HepG2 (cell line): ENCODE measurements around the gene MSH4. TPM values are rescaled to one million over a fixed set of nuclear protein-coding genes. Genes with fewer than 3 reads are reported as not detected.
A peak's percentile ranks its signal among the peaks of the same experiment; 100 is the strongest.

Experiments
- ATF7 ChIP-seq, 2 experiments: fragments of 450-650 bp in 1 of 2; sonication (generic) in 1 of 2; formaldehyde crosslinking in 1 of 2; IDR thresholded peaks; 2 replicates each; pipeline versions ENCODE4 v1.4.0 to v1.6.1; 2016 to 2020; ENCODE audit warnings: antibody characterized with exemption in 1 of 2, mild to moderate bottlenecking in 1 of 2, missing genetic modification reagents in 1 of 2
- BRCA1 ChIP-seq: sonication (generic); formaldehyde crosslinking; IDR thresholded peaks from 2 replicates; pipeline ENCODE4 v1.4.0; 2020; ENCODE audit warnings: missing genetic modification reagents
- GATAD1 ChIP-seq: IDR thresholded peaks from 2 replicates; pipeline ENCODE4 v1.6.1; 2016; ENCODE audit warnings: missing genetic modification reagents, missing compliant biosample characterization
- HINFP ChIP-seq: sonication (generic); formaldehyde crosslinking; IDR thresholded peaks from 2 replicates; pipeline ENCODE4 v1.4.0; 2020; ENCODE audit warnings: low read depth, mild to moderate bottlenecking, missing genetic modification reagents
- HOXA5 ChIP-seq: sonication (generic); formaldehyde crosslinking; IDR thresholded peaks from 2 replicates; pipeline ENCODE4 v1.4.0; 2020; ENCODE audit warnings: missing genetic modification reagents
- PHB2 ChIP-seq: fragments of 450-650 bp; IDR thresholded peaks from 2 replicates; pipeline ENCODE4 v1.6.1; 2018; ENCODE audit not compliant: partially characterized antibody
- RAD21 ChIP-seq: fragments of 450-650 bp; formaldehyde crosslinking; IDR thresholded peaks from 2 replicates; pipeline ENCODE4 v1.5.0; 2020; ENCODE audit warnings: mild to moderate bottlenecking
- SYNCRIP ChIP-seq: fragments of 200-400 bp; formaldehyde crosslinking; IDR thresholded peaks from 2 replicates; pipeline ENCODE4 v1.6.1; 2018; ENCODE audit warnings: mild to moderate bottlenecking, low read depth, low read length; ENCODE audit not compliant: insufficient read depth
- TOE1 ChIP-seq: sonication (generic); formaldehyde crosslinking; IDR thresholded peaks from 2 replicates; pipeline ENCODE4 v1.4.0; 2020; ENCODE audit warnings: mild to moderate bottlenecking, missing genetic modification reagents
- U2AF1 ChIP-seq: fragments of 200-400 bp; formaldehyde crosslinking; optimal IDR thresholded peaks from 2 replicates; pipeline ENCODE3; 2017; ENCODE audit warnings: mild to moderate bottlenecking, low read depth, low read length
- WIZ ChIP-seq: sonication (generic); formaldehyde crosslinking; IDR thresholded peaks from 2 replicates; pipeline ENCODE4 v1.5.1; 2020; ENCODE audit warnings: mild to moderate bottlenecking, missing genetic modification reagents
- ZBTB20 ChIP-seq: sonication (generic); formaldehyde crosslinking; IDR thresholded peaks from 2 replicates; pipeline ENCODE4 v1.8.1; 2023; ENCODE audit warnings: missing genetic modification reagents, low read depth, mild to moderate bottlenecking, borderline replicate concordance
- ZFP90 ChIP-seq: sonication (generic); formaldehyde crosslinking; IDR thresholded peaks from 2 replicates; pipeline ENCODE4 v1.8.0; 2022; ENCODE audit warnings: missing genetic modification reagents, mild to moderate bottlenecking, inconsistent platforms, borderline replicate concordance
- ZNF350 ChIP-seq: sonication (generic); formaldehyde crosslinking; IDR thresholded peaks from 2 replicates; pipeline ENCODE4 v1.4.0; 2020; ENCODE audit warnings: mild to moderate bottlenecking, low read depth, missing genetic modification reagents, borderline replicate concordance
- ZNF782 ChIP-seq: sonication (generic); formaldehyde crosslinking; IDR thresholded peaks from 2 replicates; pipeline ENCODE4 v1.4.0; 2020; ENCODE audit warnings: missing genetic modification reagents, mild to moderate bottlenecking, borderline replicate concordance
- polyA plus RNA-seq, 8 experiments: library from polyadenylated mRNA; depleted of rRNA in 3 of 8; stranded (reverse) in 7 of 8; unstranded in 1 of 8; fragments of >200 nt; fragmentation: Illumina TruSeq in 4 of 8; extraction: Trizol in 4 of 8; gene quantifications; 2 replicates each; pipeline versions ENCODE4 v1.2.1 to v1.2.3, GENCODE V29; 2011 to 2016; ENCODE audit warnings: low read depth in 4 of 8, missing spikeins in 1 of 8, mixed read lengths in 1 of 8; ENCODE audit not compliant: insufficient read depth in 1 of 8
- total RNA-seq, 5 experiments: library from RNA; depleted of rRNA; stranded (reverse); fragments of >200 nt; fragmentation: Illumina TruSeq; extraction: Trizol; gene quantifications; 2 replicates each; pipeline ENCODE4 v1.2.3, GENCODE V29; 2016; ENCODE audit warnings: low read depth in 1 of 5
- TF ChIP-seq, protein P1 (sequence below): sonication (generic); formaldehyde crosslinking; IDR thresholded peaks from 2 replicates; pipeline ENCODE4 v1.4.0; 2020; ENCODE audit warnings: missing genetic modification reagents, low read depth, mild to moderate bottlenecking, borderline replicate concordance
- TF ChIP-seq, protein P2 (sequence below): sonication (generic); formaldehyde crosslinking; IDR thresholded peaks from 2 replicates; pipeline ENCODE4 v1.4.0; 2020; ENCODE audit warnings: missing genetic modification reagents

MSH4 gene
- total and polyA plus RNA-seq, 2 of the 13 experiments (the other 11 are each of a cell fraction or from before 2014, with no cell fraction given), result 0.01 to 0.09 TPM

DNA sequence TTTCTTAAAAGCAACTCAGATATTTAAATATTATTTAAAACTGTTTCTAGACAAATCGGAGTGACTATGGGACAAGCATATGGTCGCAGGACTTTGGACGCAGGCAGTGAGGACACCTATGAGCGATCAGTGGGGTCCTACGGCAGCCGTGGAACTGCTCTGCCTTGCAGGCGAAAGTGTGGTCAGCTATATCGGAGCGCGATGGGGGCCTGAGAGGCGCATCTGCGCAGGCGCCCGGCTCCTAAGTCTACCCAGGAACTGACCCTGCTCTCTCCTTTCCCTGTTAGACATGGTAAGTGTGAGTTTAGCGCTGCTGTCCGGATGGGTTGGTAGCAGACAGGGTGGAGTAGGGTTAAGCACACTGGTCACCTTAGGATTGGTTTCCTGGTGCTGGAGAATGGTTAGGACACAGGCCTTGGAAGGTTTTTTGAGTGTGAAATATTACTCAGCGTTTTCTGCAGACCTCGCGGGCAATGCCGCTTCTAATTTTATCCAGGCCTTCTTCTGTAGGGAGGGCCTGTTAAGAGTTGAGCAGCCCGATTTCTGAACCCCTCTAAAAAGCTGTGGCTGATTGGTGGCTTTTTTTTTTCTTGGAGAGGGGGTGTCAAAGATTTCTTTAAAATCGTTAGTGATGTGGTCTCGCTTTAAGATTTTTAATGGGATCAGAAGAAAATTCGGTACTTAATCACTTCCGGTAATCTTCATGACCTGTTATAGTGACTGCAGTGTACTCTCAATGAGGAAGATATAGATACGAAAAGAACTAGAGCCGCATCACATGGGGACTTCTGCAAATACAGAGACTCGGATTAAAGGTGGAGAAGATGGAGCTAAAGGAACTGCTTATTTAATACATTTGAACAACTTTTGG is 10.5 kb upstream of the MSH4 start, which contains the start of gene RABGGTB (continued):
- TF ChIP-seq RAD21 (peak; percentile 39; the same call in 1 of the 2 replicates), ZNF782 (CRISPR knock-in tag) (peak; percentile 73; the same call in 1 of the 2 replicates), ZNF350 (peak; percentile 76; the same call in 1 of the 2 replicates), ZBTB20 (CRISPR knock-in tag) (no peak), SYNCRIP (no peak), PHB2 (no peak), ZFP90 (CRISPR knock-in tag) (no peak), U2AF1 (no peak), HINFP (peak; percentile 71), ATF7 (IDR thresholded peaks at IDR 0.05) (no peak), ATF7 (CRISPR knock-in tag; IDR thresholded peaks at IDR 0.05) (0 out of 2 replicates have a peak, but pooled peaks have one; percentile 36), WIZ (CRISPR knock-in tag) (0 out of 2 replicates have a peak, but pooled peaks have one; percentile 43), HOXA5 (CRISPR knock-in tag) (peak; percentile 89), GATAD1 (CRISPR knock-in tag) (peak; percentile 88), BRCA1 (peak; percentile 10; the same call in 1 of the 2 replicates), TOE1 (no peak)
- TF ChIP-seq, protein P1, sequence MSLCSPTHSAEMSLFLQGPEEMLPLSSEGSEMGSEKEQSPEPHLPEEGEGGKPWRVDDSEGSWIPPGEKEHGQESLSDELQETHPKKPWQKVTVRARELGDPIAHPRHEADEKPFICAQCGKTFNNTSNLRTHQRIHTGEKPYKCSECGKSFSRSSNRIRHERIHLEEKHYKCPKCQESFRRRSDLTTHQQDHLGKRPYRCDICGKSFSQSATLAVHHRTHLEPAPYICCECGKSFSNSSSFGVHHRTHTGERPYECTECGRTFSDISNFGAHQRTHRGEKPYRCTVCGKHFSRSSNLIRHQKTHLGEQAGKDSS (CRISPR knock-in tag), result peak; percentile 62; the same call in 1 of the 2 replicates
- TF ChIP-seq, protein P2, sequence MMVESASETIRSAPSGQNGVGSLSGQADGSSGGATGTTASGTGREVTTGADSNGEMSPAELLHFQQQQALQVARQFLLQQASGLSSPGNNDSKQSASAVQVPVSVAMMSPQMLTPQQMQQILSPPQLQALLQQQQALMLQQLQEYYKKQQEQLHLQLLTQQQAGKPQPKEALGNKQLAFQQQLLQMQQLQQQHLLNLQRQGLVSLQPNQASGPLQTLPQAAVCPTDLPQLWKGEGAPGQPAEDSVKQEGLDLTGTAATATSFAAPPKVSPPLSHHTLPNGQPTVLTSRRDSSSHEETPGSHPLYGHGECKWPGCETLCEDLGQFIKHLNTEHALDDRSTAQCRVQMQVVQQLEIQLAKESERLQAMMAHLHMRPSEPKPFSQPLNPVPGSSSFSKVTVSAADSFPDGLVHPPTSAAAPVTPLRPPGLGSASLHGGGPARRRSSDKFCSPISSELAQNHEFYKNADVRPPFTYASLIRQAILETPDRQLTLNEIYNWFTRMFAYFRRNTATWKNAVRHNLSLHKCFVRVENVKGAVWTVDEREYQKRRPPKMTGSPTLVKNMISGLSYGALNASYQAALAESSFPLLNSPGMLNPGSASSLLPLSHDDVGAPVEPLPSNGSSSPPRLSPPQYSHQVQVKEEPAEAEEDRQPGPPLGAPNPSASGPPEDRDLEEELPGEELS, result peak; percentile 35; the same call in 1 of the 2 replicates
